Esophagus muscularis mucosa (tissue), 4 donors: ENCODE measurements around the gene MRPL54. TPM values are rescaled to one million over a fixed set of nuclear protein-coding genes. Genes with fewer than 3 reads are reported as not detected.

ENCODE experiments used
- DNase-seq: peaks from one replicate; pipeline ENCODE4 v3.0.0-alpha.2; 2017; ENCODE audit errors: extremely low spot score
- H3K27ac ChIP-seq, 4 donors: fragments of 200-600 bp; sonication (generic); replicated peaks in 1 of 4; 1 replicate in 3 of 4; 2 replicates in 1 of 4; pipeline ENCODE4 v1.5.1; 2016 to 2019; ENCODE audit warnings: mild to moderate bottlenecking in 1 of 4
- H3K27me3 ChIP-seq, 4 donors: fragments of 200-600 bp; sonication (generic); one replicate each; pipeline versions ENCODE4 v1.5.1 to v1.6.0; 2016 to 2019
- H3K36me3 ChIP-seq, 4 donors: fragments of 200-600 bp; sonication (generic); one replicate each; pipeline ENCODE4 v1.5.1; 2016 to 2019
- H3K4me1 ChIP-seq, 4 donors: fragments of 200-600 bp; sonication (generic); one replicate each; pipeline ENCODE4 v1.5.1; 2016 to 2019
- H3K4me3 ChIP-seq, 4 donors: fragments of 200-600 bp; sonication (generic); 1 replicate in 2 of 4; 2 replicates in 2 of 4; pipeline ENCODE4 v1.5.1; 2016 to 2019; ENCODE audit warnings: mild to moderate bottlenecking in 4 of 4, moderate library complexity in 1 of 4
- H3K9me3 ChIP-seq, 4 donors: fragments of 200-600 bp; sonication (generic); 1 replicate in 3 of 4; 2 replicates in 1 of 4; pipeline ENCODE4 v1.5.1; 2016 to 2019
- CTCF ChIP-seq, 3 experiments: fragments of 200-600 bp in 2 of 3; fragments of 450-650 bp in 1 of 3; sonication (generic) in 2 of 3; IDR thresholded peaks; one replicate each; pipeline ENCODE4 v1.5.1; 2017 to 2019; ENCODE audit warnings: antibody characterized with exemption in 3 of 3, mild to moderate bottlenecking in 2 of 3, moderate library complexity in 1 of 3
- EP300 ChIP-seq: sonication (generic); formaldehyde crosslinking; IDR thresholded peaks from one replicate; pipeline ENCODE4 v1.6.1; 2017; ENCODE audit warnings: antibody characterized with exemption
- POLR2A ChIP-seq: fragments of 450-650 bp; IDR thresholded peaks from one replicate; pipeline ENCODE4 v1.6.1; 2017; ENCODE audit warnings: antibody characterized with exemption, moderate library complexity, mild to moderate bottlenecking, low read depth
- POLR2AphosphoS5 ChIP-seq, 2 donors: sonication (generic); formaldehyde crosslinking; IDR thresholded peaks; one replicate each; pipeline ENCODE4 v1.6.1; 2017; ENCODE audit warnings: antibody characterized with exemption in 2 of 2
- WGBS: methylation state at CpG from one replicate; pipeline ENCODE4 v1.1.5; 2018; 5-methylcytosine and 5-hydroxymethylcytosine counted together
- intact Hi-C: fragments of 100-400 bp; cut with DNase I; formaldehyde crosslinking; loops from one replicate; pipeline ENCODE4 v1.15.1; 2023
- total RNA-seq, 4 donors: library from RNA; depleted of rRNA; stranded (reverse); fragments of >200 nt; gene quantifications; one replicate each; pipeline versions ENCODE4 v1.1.0 to v1.2.1, GENCODE V29; 2016

MRPL54 gene
- total RNA-seq, 4 donors from 2014 or later = 45.2 to 84.3 (median 77.4) TPM

DNA sequence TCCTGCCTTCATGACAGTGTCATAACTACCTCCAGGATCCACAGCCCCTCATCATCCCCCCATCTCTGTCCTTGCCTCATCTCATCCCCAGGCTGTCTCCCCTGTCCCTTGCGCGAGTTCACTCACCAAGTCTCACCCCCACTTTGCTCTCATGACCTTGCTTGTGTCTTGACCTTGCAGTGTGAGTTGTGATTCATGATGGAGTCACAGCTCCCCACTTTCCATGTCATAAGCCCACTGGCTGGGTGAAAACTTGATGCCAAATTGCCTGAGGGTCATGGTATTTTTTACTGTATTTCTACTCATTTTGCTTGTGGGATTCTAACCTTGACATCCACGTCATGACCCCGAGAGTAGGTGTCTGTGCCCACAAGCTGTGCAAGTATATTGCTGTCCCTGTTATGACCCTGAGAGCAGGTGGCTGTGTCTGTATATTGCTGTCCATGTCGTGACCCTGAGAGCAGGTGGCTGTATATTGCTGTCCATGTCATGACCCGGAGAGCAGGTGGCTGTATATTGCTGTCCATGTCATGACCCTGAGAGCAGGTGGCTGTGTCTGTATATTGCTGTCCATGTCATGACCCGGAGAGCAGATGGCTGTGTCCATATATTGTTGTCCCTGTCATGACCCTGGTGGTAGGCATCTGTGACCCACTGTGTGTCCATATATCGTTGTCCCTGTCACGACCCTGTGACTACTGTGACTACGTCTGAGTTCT is 24.8 kb upstream of the MRPL54 start:
- H3K4me1 ChIP-seq = no peaks in the 10 kb centered on the region
- H3K27ac ChIP-seq = no peak overlapping the region
- intact Hi-C loops = no loop called here
- 89% methylated on average over 10 of the region's 10 CpGs for WGBS
- no peaks in the 10 kb centered on the region for H3K36me3 ChIP-seq
- no peak for DNase-seq
- peaks cover 0 to 17% (median 0%) of the 10 kb centered on the region in 4 donors for H3K27me3 ChIP-seq
- no peak for TF ChIP-seq EP300
- no peak for TF ChIP-seq POLR2A
- TF ChIP-seq POLR2AphosphoS5 (IDR thresholded peaks at IDR 0.05) = no peak
- no peak for TF ChIP-seq CTCF (IDR thresholded peaks at IDR 0.05)
- H3K9me3 ChIP-seq = no peaks in the 10 kb centered on the region
- no peak overlapping the region for H3K4me3 ChIP-seq

- Histone ChIP-seq H3K36me3 (no peaks in the 10 kb centered on the region), H3K27ac (no peak overlapping the region), H3K27me3 (peaks cover 0 to 17% (median 0%) of the 10 kb centered on the region in 4 donors), H3K9me3 (no peaks in the 10 kb centered on the region), H3K4me3 (no peak overlapping the region), H3K4me1 (no peaks in the 10 kb centered on the region)
- no peak for TF ChIP-seq EP300
- TF ChIP-seq POLR2AphosphoS5 (IDR thresholded peaks at IDR 0.05) = no peak
- no peak for TF ChIP-seq CTCF (IDR thresholded peaks at IDR 0.05)
- TF ChIP-seq POLR2A = no peak
- intact Hi-C loops = no loop called here
- 84% methylated on average over 30 of the region's 32 CpGs for WGBS
- DNase-seq = no peak
These were observed 23.8 kb upstream of the MRPL54 start for GRCh38 chr19:3738477-3739220.

- TF ChIP-seq POLR2AphosphoS5 (IDR thresholded peaks at IDR 0.05) (no peak), POLR2A (no peak), CTCF (IDR thresholded peaks at IDR 0.05) (no peak), EP300 (no peak)
- H3K4me3 ChIP-seq = no peak overlapping the region
- intact Hi-C loops = no loop called here
- no peak for DNase-seq
- H3K36me3 ChIP-seq = no peaks in the 10 kb centered on the region
- WGBS = 92% methylated on average over 8 of the region's 24 CpGs
- no peaks in the 10 kb centered on the region for H3K4me1 ChIP-seq
- H3K27me3 ChIP-seq = peaks cover 0 to 14% (median 0%) of the 10 kb centered on the region in 4 donors
- no peak overlapping the region for H3K27ac ChIP-seq
- no peaks in the 10 kb centered on the region for H3K9me3 ChIP-seq
These were observed 22.1 kb upstream of the MRPL54 start for GRCh38 chr19:3740431-3740830.

DNA sequence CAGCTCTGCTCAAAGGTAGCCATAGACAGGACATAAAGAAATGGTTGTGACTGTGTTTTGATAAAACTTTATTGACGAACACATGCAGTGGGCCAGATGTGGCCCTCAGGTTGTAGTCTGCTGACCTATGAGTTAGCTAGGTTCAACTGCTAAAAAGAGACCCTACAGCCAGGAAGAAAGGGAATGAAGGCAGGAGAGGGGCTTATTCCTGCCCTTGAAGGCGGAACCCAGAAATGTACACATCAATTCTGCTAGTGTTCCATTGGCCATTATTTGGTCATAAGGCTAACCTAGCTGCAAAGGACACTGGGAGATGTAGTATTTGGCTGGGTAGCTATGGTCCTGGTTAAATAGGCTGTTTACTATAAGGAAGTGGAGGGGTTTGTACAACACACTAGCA is 19.0 kb upstream of the MRPL54 start:
- Histone ChIP-seq H3K27ac (no peak overlapping the region), H3K4me3 (no peak overlapping the region), H3K9me3 (no peaks in the 10 kb centered on the region), H3K27me3 (peaks cover 0 to 34% (median 0%) of the 10 kb centered on the region in 4 donors), H3K36me3 (no peaks in the 10 kb centered on the region), H3K4me1 (no peaks in the 10 kb centered on the region)
- WGBS = 94% methylated on average over 2 of the region's 2 CpGs
- no peak for DNase-seq
- intact Hi-C loops = no loop called here
- TF ChIP-seq CTCF (IDR thresholded peaks at IDR 0.05) (no peak), POLR2AphosphoS5 (IDR thresholded peaks at IDR 0.05) (no peak), EP300 (no peak), POLR2A (no peak)
